SU-DHL-6 (cell line): ENCODE measurements around the gene SOX1.

Experiments used
- EZH2phosphoT487 ChIP-seq: fragments of 200-600 bp; sonication (generic), shearing (Covaris generic); conservative IDR thresholded peaks from 2 replicates; pipeline ENCODE4 v1.6.1; 2018; ENCODE audit warnings: mild to moderate bottlenecking, antibody characterized with exemption, low read length, moderate library complexity, mixed read lengths
- TF ChIP-seq, protein P1 (sequence below): fragments of 200-600 bp; sonication (generic); IDR thresholded peaks from one replicate; pipeline ENCODE4 v1.5.1; 2017; ENCODE audit warnings: antibody characterized with exemption, mild to moderate bottlenecking, low read length, moderate library complexity; ENCODE audit not compliant: insufficient read depth, poor library complexity, severe bottlenecking

DNA sequence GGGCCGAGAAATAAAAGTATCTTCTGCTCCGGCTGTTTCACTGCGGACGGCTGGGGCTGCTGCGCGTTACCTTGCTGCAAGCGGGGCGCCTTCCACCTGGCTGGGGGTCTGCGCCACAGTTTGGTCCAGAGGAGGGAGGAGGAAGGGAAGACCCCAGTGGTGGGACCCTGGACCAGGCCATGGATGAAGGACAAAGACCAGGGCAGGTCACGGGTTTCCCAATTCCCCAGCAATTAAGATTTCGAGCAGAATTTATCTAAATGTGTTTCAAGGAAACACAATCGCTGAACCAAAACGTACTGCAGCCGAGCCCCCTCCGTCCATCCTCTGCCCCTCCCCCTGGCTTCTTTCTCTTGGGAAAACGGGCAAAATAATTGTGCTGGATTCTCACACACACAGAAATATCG is 2.9 kb downstream of the SOX1 start:
- TF ChIP-seq, protein P1, sequence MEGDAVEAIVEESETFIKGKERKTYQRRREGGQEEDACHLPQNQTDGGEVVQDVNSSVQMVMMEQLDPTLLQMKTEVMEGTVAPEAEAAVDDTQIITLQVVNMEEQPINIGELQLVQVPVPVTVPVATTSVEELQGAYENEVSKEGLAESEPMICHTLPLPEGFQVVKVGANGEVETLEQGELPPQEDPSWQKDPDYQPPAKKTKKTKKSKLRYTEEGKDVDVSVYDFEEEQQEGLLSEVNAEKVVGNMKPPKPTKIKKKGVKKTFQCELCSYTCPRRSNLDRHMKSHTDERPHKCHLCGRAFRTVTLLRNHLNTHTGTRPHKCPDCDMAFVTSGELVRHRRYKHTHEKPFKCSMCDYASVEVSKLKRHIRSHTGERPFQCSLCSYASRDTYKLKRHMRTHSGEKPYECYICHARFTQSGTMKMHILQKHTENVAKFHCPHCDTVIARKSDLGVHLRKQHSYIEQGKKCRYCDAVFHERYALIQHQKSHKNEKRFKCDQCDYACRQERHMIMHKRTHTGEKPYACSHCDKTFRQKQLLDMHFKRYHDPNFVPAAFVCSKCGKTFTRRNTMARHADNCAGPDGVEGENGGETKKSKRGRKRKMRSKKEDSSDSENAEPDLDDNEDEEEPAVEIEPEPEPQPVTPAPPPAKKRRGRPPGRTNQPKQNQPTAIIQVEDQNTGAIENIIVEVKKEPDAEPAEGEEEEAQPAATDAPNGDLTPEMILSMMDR: no peak
- TF ChIP-seq EZH2phosphoT487: no peak
